B cell (primary cell): ENCODE data around the gene MEG3. TPM values are rescaled to one million over a fixed set of nuclear protein-coding genes. Genes with fewer than 3 reads are reported as not detected.

Experiments used
- ATAC-seq: fragments of 200-7000 bp; cut with Tn5 transposase; one replicate; pipeline ENCODE4 v1.10.0; 2021; ENCODE audit warnings: low read depth, mild to moderate bottlenecking, moderate number of reproducible peaks, moderate library complexity
- CTCF ChIA-PET: fragments of 350-600 bp; sonication (Branson Sonifier 250); formaldehyde crosslinking; loops from one replicate; lab custom pipeline; 2021; ENCODE audit warnings: antibody characterized with exemption, inconsistent platforms; lab: Charles Lee
- POLR2A ChIA-PET: fragments of 350-600 bp; sonication (Branson Sonifier 250); formaldehyde crosslinking; loops from one replicate; lab custom pipeline; 2021; ENCODE audit warnings: antibody characterized with exemption; lab: Charles Lee
- DNase-seq: peaks from one replicate; pipeline ENCODE4 v3.0.0; 2013
- H2AFZ ChIP-seq: 2 replicates; pipeline ENCODE4 v1.6.1; 2012; ENCODE audit warnings: mild to moderate bottlenecking, low read depth, low read length; ENCODE audit not compliant: insufficient read depth, poor library complexity, severe bottlenecking
- H3K27ac ChIP-seq, 2 donors: 1 replicate in 1 of 2; 2 replicates in 1 of 2; pipeline ENCODE4 v1.5.1; 2012 to 2013; ENCODE audit warnings: low read length in 2 of 2, mild to moderate bottlenecking in 2 of 2, moderate library complexity in 1 of 2
- H3K27me3 ChIP-seq, 4 experiments: fragments of 200-600 bp in 1 of 4; sonication (generic) in 1 of 4; replicated peaks in 1 of 4; 1 replicate in 2 of 4; 2 replicates in 2 of 4; pipeline versions ENCODE4 v1.6.1 to v1.7.0; 2013 to 2016; ENCODE audit warnings: low read length in 3 of 4, mild to moderate bottlenecking in 2 of 4, mixed read lengths in 1 of 4, moderate library complexity in 1 of 4; ENCODE audit not compliant: insufficient read depth in 4 of 4, control insufficient read depth in 3 of 4; ENCODE audit errors: control extremely low read depth in 1 of 4
- H3K36me3 ChIP-seq, 2 experiments: replicated peaks in 1 of 2; 1 replicate in 1 of 2; 2 replicates in 1 of 2; pipeline versions ENCODE4 v1.6.1 to v1.7.1; 2013; ENCODE audit warnings: low read length in 1 of 2; ENCODE audit not compliant: insufficient read depth in 2 of 2, control insufficient read depth in 1 of 2; ENCODE audit errors: control extremely low read depth in 1 of 2, extremely low read depth in 1 of 2
- H3K4me1 ChIP-seq, 2 donors: fragments of 200-600 bp in 1 of 2; sonication (generic) in 1 of 2; 1 replicate in 1 of 2; 2 replicates in 1 of 2; pipeline versions ENCODE4 v1.5.1 to v1.6.1; 2013 to 2017; ENCODE audit warnings: low read length in 2 of 2; ENCODE audit not compliant: control insufficient read depth in 2 of 2, insufficient read depth in 2 of 2
- H3K4me2 ChIP-seq: replicated peaks from 2 replicates; pipeline ENCODE3; 2012; ENCODE audit warnings: mild to moderate bottlenecking, low read depth, low read length; ENCODE audit not compliant: poor library complexity, severe bottlenecking
- H3K4me3 ChIP-seq, 5 experiments: fragments of 200-600 bp in 1 of 5; sonication (generic) in 1 of 5; 1 replicate in 3 of 5; 2 replicates in 2 of 5; pipeline versions ENCODE4 v1.5.1 to v1.7.0; 2011 to 2016; ENCODE audit warnings: low read length in 4 of 5, mild to moderate bottlenecking in 4 of 5, low read depth in 2 of 5, control low read depth in 1 of 5, moderate library complexity in 1 of 5; ENCODE audit not compliant: insufficient read depth in 1 of 5; ENCODE audit errors: control extremely low read depth in 1 of 5, extremely low read depth in 1 of 5
- H3K79me2 ChIP-seq: fragments of 200-600 bp; sonication (generic); one replicate; pipeline ENCODE4 v1.6.0; 2016; ENCODE audit warnings: low read length; ENCODE audit not compliant: control insufficient read depth, insufficient read depth
- H3K9ac ChIP-seq: fragments of 200-600 bp; sonication (generic); 2 replicates; pipeline ENCODE4 v1.6.1; 2017; ENCODE audit warnings: mild to moderate bottlenecking, low read length, moderate library complexity
- H3K9me3 ChIP-seq, 3 donors: one replicate each; pipeline versions ENCODE4 v1.6.1 to v1.7.1; 2013; ENCODE audit warnings: low read length in 2 of 3; ENCODE audit not compliant: control insufficient read depth in 2 of 3, insufficient read depth in 1 of 3; ENCODE audit errors: control extremely low read depth in 1 of 3
- H4K20me1 ChIP-seq: 2 replicates; pipeline ENCODE4 v1.6.0; 2012; ENCODE audit warnings: mild to moderate bottlenecking, low read length; ENCODE audit not compliant: insufficient read depth, control insufficient read depth, poor library complexity, severe bottlenecking
- H3K27ac Mint-ChIP-seq: one replicate; pipeline ENCODE4 v1.8.0; 2021; ENCODE audit warnings: mixed read lengths
- H3K27me3 Mint-ChIP-seq: one replicate; pipeline ENCODE4 v1.8.0; 2021; ENCODE audit warnings: mixed read lengths
- H3K4me1 Mint-ChIP-seq: one replicate; pipeline ENCODE4 v1.8.0; 2021; ENCODE audit warnings: mixed read lengths
- H3K4me3 Mint-ChIP-seq: one replicate; pipeline ENCODE4 v1.8.0; 2021; ENCODE audit warnings: mixed read lengths
- H3K9me3 Mint-ChIP-seq: one replicate; pipeline ENCODE4 v1.8.0; 2022; ENCODE audit warnings: mixed read lengths; ENCODE audit not compliant: insufficient read depth
- CTCF ChIP-seq: fragments of 200-600 bp; IDR thresholded peaks from one replicate; pipeline ENCODE4 v1.8.0; 2022; ENCODE audit warnings: antibody characterized with exemption, mild to moderate bottlenecking
- EZH2 ChIP-seq: IDR thresholded peaks from 2 replicates; pipeline ENCODE4 v1.6.1; 2012; ENCODE audit warnings: borderline replicate concordance, low read depth, mild to moderate bottlenecking, moderate library complexity, low read length; ENCODE audit not compliant: insufficient read depth, poor library complexity, severe bottlenecking
- WGBS: methylation state at CpG from one replicate; pipeline ENCODE4 v1.1.5; 2013; ENCODE audit warnings: missing lambda C conversion rate; ENCODE audit not compliant: insufficient coverage; 5-methylcytosine and 5-hydroxymethylcytosine counted together
- intact Hi-C: fragments of 100-400 bp; cut with micrococcal nuclease; formaldehyde crosslinking; loops from one replicate; pipeline ENCODE4 v1.10.0; 2022
- polyA plus RNA-seq: library from polyadenylated mRNA; depleted of rRNA; stranded (reverse); fragments of >200 nt; gene quantifications from 2 replicates; pipeline ENCODE4 v1.2.3, GENCODE V29; 2012
- total RNA-seq, 2 donors: library from RNA; stranded (reverse); fragments of 120-200 nt in 1 of 2; gene quantifications; 1 replicate in 1 of 2; 2 replicates in 1 of 2; pipeline versions ENCODE4 v1.2.3 to v1.2.4, GENCODE V29; 2013 to 2022

Gene MEG3
- total and polyA plus RNA-seq, 2 donors (not counting 1 experiment from before 2014, with no cell fraction given): 0.13 TPM; not detected in 1

GRCh38 chr14:100866666-100867630 lies 41.0 kb downstream of the MEG3 start:
- intact Hi-C loops: no loop called here
- 90% methylated on average over 16 of the region's 18 CpGs for WGBS
- ChIA-PET CTCF (no interaction called here), POLR2A (no interaction called here)
- Mint-ChIP-seq H3K9me3 (no peaks in the 10 kb centered on the region), H3K4me3 (no peak overlapping the region), H3K4me1 (no peaks in the 10 kb centered on the region), H3K27me3 (no peaks in the 10 kb centered on the region), H3K27ac (no peak overlapping the region)
- Histone ChIP-seq H3K36me3 (no peaks in the 10 kb centered on the region), H3K27me3 (no peaks in the 10 kb centered on the region), H3K9ac (no peak overlapping the region), H3K4me3 (no peak overlapping the region), H3K9me3 (peaks cover 0 to 16% (median 0%) of the 10 kb centered on the region in 3 donors), H3K79me2 (no peaks in the 10 kb centered on the region), H3K4me2 (no peak overlapping the region), H2AFZ (no peak overlapping the region), H4K20me1 (no peaks in the 10 kb centered on the region), H3K4me1 (no peaks in the 10 kb centered on the region), H3K27ac (no peak overlapping the region)
- no peak for TF ChIP-seq EZH2
- no peak for TF ChIP-seq CTCF
- DNase-seq (no peak), ATAC-seq (no peak)
